ENCODE measurements around the gene EPM2A. TPM values are rescaled to one million over a fixed set of nuclear protein-coding genes. Genes with fewer than 3 reads are reported as not detected.

Gene EPM2A
- total and polyA plus RNA-seq, 10 of the 15 experiments (the other 5 are each of a cell fraction or from before 2014, with no cell fraction given), result 3.4 to 13.0 (median 7.9) TPM

- H3K4me2 ChIP-seq (ENCODE audit: control insufficient read depth, insufficient read depth), result no peak overlapping the region
- H3K27me3 ChIP-seq (replicated peaks in 1 of 2; ENCODE audit: control insufficient read depth in 2 of 2, insufficient read depth in 2 of 2, low read length in 1 of 2), result no peaks in the 10 kb centered on the region
- H3K4me3 ChIP-seq, result no peak overlapping the region
- no peak overlapping the region for H2AFZ ChIP-seq (ENCODE audit: control insufficient read depth, low read depth, low read length)
- FAIRE-seq (no peak), ATAC-seq (no peak), DNase-seq (ENCODE audit: low read depth, low spot score) (no peak)
- ChIA-PET RAD21 (ENCODE audit: unreplicated experiment) (no interaction called here), SMC1A (ENCODE audit: uncharacterized antibody, unreplicated experiment) (no interaction called here), CTCF (interaction anchor here (1.4 kb wide), 1 partner anchor 39 kb away, joined by 3 read pairs; no protein-coding TSS in a partner anchor), POLR2A (no interaction called here)
- no peaks in the 10 kb centered on the region for H3K79me2 ChIP-seq (ENCODE audit: control insufficient read depth, insufficient read depth, low read length)
- intact Hi-C loops (cut with micrococcal nuclease; ENCODE audit: unreplicated experiment) (no loop called here), in situ Hi-C loops (cut with MboI) (no loop called here)
- no peaks in the 10 kb centered on the region for H3K4me1 ChIP-seq (ENCODE audit: control insufficient read depth, insufficient read depth, low read length)
- H3K36me3 ChIP-seq (ENCODE audit: control insufficient read depth in 2 of 2, insufficient read depth in 2 of 2, low read length in 1 of 2), result no peaks in the 10 kb centered on the region; a peak in 1 of 4 replicates
- WGBS (ENCODE audit: insufficient coverage, insufficient replicate concordance, low lambda C conversion rate, missing lambda C conversion rate), result 77% methylated on average over 5 of the region's 5 CpGs
- no peaks in the 10 kb centered on the region for H4K20me1 ChIP-seq (ENCODE audit: control insufficient read depth, insufficient read depth)
- no peak for TF ChIP-seq BHLHE40 (IDR thresholded peaks at IDR 0.05; ENCODE audit: borderline replicate concordance in 1 of 2, low read depth in 2 of 2, low read length in 1 of 2)
- TF ChIP-seq SUPT20H (IDR thresholded peaks at IDR 0.05; ENCODE audit: borderline replicate concordance, control insufficient read depth, low read depth, low read length), result no peak
- H3K9ac ChIP-seq (ENCODE audit: control insufficient read depth, insufficient read depth, low read length), result no peak overlapping the region
- BruUV-seq (replicated peaks), result no TSS peak
- no peak overlapping the region for H3K27ac ChIP-seq (ENCODE audit: control insufficient read depth, insufficient read depth)
- H3K9me3 ChIP-seq (replicated peaks; ENCODE audit: control insufficient read depth, insufficient read depth, low read length), result no peaks in the 10 kb centered on the region
These were observed 61.8 kb downstream of the EPM2A start for GRCh38 chr6:145673504-145673903.

- in situ Hi-C loops (cut with MboI), result no loop called here
- SMC1A ChIA-PET (ENCODE audit: uncharacterized antibody, unreplicated experiment), result no interaction called here
- Histone ChIP-seq H3K27me3 (replicated peaks in 1 of 2; ENCODE audit: control insufficient read depth in 2 of 2, insufficient read depth in 2 of 2, low read length in 1 of 2) (no peaks in the 10 kb centered on the region), H3K4me2 (ENCODE audit: control insufficient read depth, insufficient read depth) (no peak overlapping the region), H3K79me2 (ENCODE audit: control insufficient read depth, insufficient read depth, low read length) (no peaks in the 10 kb centered on the region), H2AFZ (ENCODE audit: control insufficient read depth, low read depth, low read length) (no peak overlapping the region), H3K9me3 (replicated peaks; ENCODE audit: control insufficient read depth, insufficient read depth, low read length) (no peaks in the 10 kb centered on the region), H3K36me3 (ENCODE audit: control insufficient read depth in 2 of 2, insufficient read depth in 2 of 2, low read length in 1 of 2) (no peaks in the 10 kb centered on the region; a peak in 1 of 4 replicates), H3K9ac (ENCODE audit: control insufficient read depth, insufficient read depth, low read length) (no peak overlapping the region), H3K27ac (ENCODE audit: control insufficient read depth, insufficient read depth) (no peak overlapping the region), H3K4me3 (no peak overlapping the region), H3K4me1 (ENCODE audit: control insufficient read depth, insufficient read depth, low read length) (no peaks in the 10 kb centered on the region), H4K20me1 (ENCODE audit: control insufficient read depth, insufficient read depth) (no peaks in the 10 kb centered on the region)
- RAD21 ChIA-PET (ENCODE audit: unreplicated experiment), result no interaction called here
- CTCF ChIA-PET, result no interaction called here
- no peak for ATAC-seq
- POLR2A ChIA-PET, result no interaction called here
- BruUV-seq (replicated peaks), result no TSS peak
- DNase-seq (ENCODE audit: low read depth, low spot score), result no peak
- intact Hi-C loops (cut with micrococcal nuclease; ENCODE audit: unreplicated experiment), result no loop called here
- no peak for FAIRE-seq
- 93% methylated on average over 1 of the region's 1 CpG for WGBS (ENCODE audit: insufficient coverage, insufficient replicate concordance, low lambda C conversion rate, missing lambda C conversion rate)
- TF ChIP-seq RELA (IDR thresholded peaks at IDR 0.05; ENCODE audit: borderline replicate concordance, partially characterized antibody) (no peak), MTA3 (IDR thresholded peaks at IDR 0.05; ENCODE audit: borderline replicate concordance, low read length) (no peak), RUNX3 (IDR thresholded peaks at IDR 0.05; ENCODE audit: low read length) (no peak), STAT1 (conservative IDR thresholded peaks at IDR 0.05) (no peak), CTCF (IDR thresholded peaks at IDR 0.05 in 2 of 3, conservative IDR thresholded peaks at IDR 0.05 in 1 of 3; ENCODE audit: control insufficient read depth in 2 of 3, extremely low read depth in 1 of 3, insufficient read depth in 1 of 3, low read depth in 3 of 3, low read length in 3 of 3) (no peak), TCF12 (IDR thresholded peaks at IDR 0.05; ENCODE audit: low read depth, low read length) (no peak), NBN (IDR thresholded peaks at IDR 0.05) (no peak), E2F4 (IDR thresholded peaks at IDR 0.05; ENCODE audit: low read depth, low read length) (no peak), SPI1 (IDR thresholded peaks at IDR 0.05; ENCODE audit: borderline replicate concordance, insufficient read depth, low read depth, low read length) (no peak), PBX3 (IDR thresholded peaks at IDR 0.05; ENCODE audit: insufficient replicate concordance, low read depth, low read length) (no peak)
These were observed 65.0 kb downstream of the EPM2A start for GRCh38 chr6:145670311-145670710.
